Tibial nerve (tissue), 4 donors: ENCODE data around the gene SSH2. TPM values are rescaled to one million over a fixed set of nuclear protein-coding genes. Genes with fewer than 3 reads are reported as not detected.
"Not testable (repeated sequence)": the region's sequence is repeated elsewhere in the genome, so short reads cannot be mapped to it uniquely, and the experiment has no call there.

Experiments
- DNase-seq, 2 donors: peaks; one replicate each; pipeline ENCODE4 v3.0.0-alpha.2; 2019; ENCODE audit warnings: low spot score in 2 of 2
- H3K27ac ChIP-seq, 4 donors: fragments of 200-600 bp; sonication (generic) in 3 of 4; one replicate each; pipeline ENCODE4 v1.5.1; 2017 to 2019; ENCODE audit warnings: mild to moderate bottlenecking in 1 of 4
- H3K27me3 ChIP-seq, 2 donors: fragments of 200-600 bp; sonication (generic) in 1 of 2; one replicate each; pipeline versions ENCODE4 v1.5.1 to v1.6.0; 2017 to 2019
- H3K36me3 ChIP-seq, 3 donors: fragments of 200-600 bp; sonication (generic); one replicate each; pipeline ENCODE4 v1.5.1; 2018 to 2019
- H3K4me1 ChIP-seq, 4 donors: fragments of 200-600 bp; sonication (generic) in 3 of 4; one replicate each; pipeline ENCODE4 v1.5.1; 2017 to 2019
- H3K4me3 ChIP-seq, 4 donors: fragments of 200-600 bp; sonication (generic) in 3 of 4; one replicate each; pipeline ENCODE4 v1.5.1; 2017 to 2019; ENCODE audit warnings: mild to moderate bottlenecking in 1 of 4, moderate library complexity in 1 of 4
- H3K9me3 ChIP-seq, 4 donors: fragments of 200-600 bp; sonication (generic) in 3 of 4; one replicate each; pipeline ENCODE4 v1.5.1; 2017 to 2019
- CTCF ChIP-seq, 5 experiments: fragments of 200-600 bp in 3 of 5; fragments of 450-650 bp in 2 of 5; sonication (generic) in 3 of 5; IDR thresholded peaks; one replicate each; pipeline ENCODE4 v1.5.1; 2016 to 2019; ENCODE audit warnings: antibody characterized with exemption in 5 of 5, mild to moderate bottlenecking in 3 of 5, moderate library complexity in 2 of 5
- EP300 ChIP-seq, 2 donors: sonication (generic); formaldehyde crosslinking; IDR thresholded peaks; one replicate each; pipeline ENCODE4 v1.6.1; 2017; ENCODE audit warnings: antibody characterized with exemption in 2 of 2, mild to moderate bottlenecking in 1 of 2
- POLR2A ChIP-seq, 2 donors: fragments of 450-650 bp; IDR thresholded peaks; one replicate each; pipeline ENCODE4 v1.6.1; 2017; ENCODE audit warnings: antibody characterized with exemption in 2 of 2, mild to moderate bottlenecking in 2 of 2, moderate library complexity in 2 of 2
- WGBS, 2 donors: methylation state at CpG; one replicate each; pipeline ENCODE4 v1.1.5; 2018; 5-methylcytosine and 5-hydroxymethylcytosine counted together
- total RNA-seq, 4 donors: library from RNA; depleted of rRNA; stranded (reverse); fragments of >200 nt; gene quantifications; one replicate each; pipeline ENCODE4 v1.1.0, GENCODE V29; 2016

The SSH2 gene
- total RNA-seq, 4 donors from 2014 or later, result 51.3 to 67.1 (median 55.7) TPM

DNA sequence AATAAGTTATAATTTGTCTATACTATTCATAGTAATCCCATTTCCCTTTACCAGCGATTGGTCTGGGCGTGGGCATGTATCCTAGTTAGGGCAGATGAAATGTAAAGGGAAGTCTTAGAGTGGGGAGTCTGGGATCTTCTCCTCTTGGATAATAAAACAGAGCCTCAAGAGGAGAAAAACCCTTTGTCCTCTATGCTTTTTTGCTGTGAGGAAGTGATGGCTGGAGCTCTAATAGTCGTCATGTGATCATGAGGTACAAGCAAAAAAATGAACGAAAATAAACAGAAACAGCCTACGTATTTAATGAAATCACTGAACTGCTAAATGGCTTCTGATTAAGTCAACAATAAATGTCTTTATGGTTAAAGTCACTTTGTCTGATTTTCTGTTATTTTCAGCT, 38.2 kb upstream of the SSH2 start:
- Histone ChIP-seq H3K9me3 (peaks cover 0 to 3% (median 0%) of the 10 kb centered on the region in 4 donors), H3K4me3 (no peak overlapping the region), H3K36me3 (no peaks in the 10 kb centered on the region), H3K27ac (no peak overlapping the region), H3K4me1 (no peaks in the 10 kb centered on the region), H3K27me3 (no peaks in the 10 kb centered on the region)
- no peak for TF ChIP-seq POLR2A (IDR thresholded peaks at IDR 0.05)
- no peak for TF ChIP-seq EP300 (IDR thresholded peaks at IDR 0.05)
- no peak for TF ChIP-seq CTCF (IDR thresholded peaks at IDR 0.05)
- 76 to 79% methylated on average over 5 of the region's 5 CpGs for WGBS, 2 donors
- DNase-seq, result no peak

DNA sequence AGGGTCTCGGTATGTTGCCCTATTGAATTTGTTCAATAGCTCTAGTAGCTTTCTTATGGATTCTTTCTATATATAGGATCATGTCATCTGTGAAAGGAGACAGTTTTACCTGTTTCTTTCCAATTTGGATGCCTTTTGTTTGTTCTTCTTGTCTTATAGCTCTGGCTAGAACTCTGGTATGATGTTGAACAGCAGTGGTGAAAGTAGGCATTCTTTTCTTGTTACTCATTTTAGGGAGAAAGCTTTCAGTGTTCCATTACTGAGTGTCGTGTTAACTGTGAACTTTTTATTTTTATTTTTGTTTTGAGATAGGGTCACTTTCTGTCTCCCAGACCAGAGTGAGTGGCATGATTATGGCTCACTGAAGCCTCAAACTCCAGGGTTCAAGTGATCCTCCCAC, 32.6 kb upstream of the SSH2 start:
- Histone ChIP-seq H3K27me3 (no peaks in the 10 kb centered on the region), H3K27ac (no peak overlapping the region), H3K9me3 (peaks cover 0 to 5% (median 0%) of the 10 kb centered on the region in 4 donors), H3K4me3 (no peak overlapping the region), H3K4me1 (no peaks in the 10 kb centered on the region), H3K36me3 (no peaks in the 10 kb centered on the region)
- no peak for TF ChIP-seq POLR2A (IDR thresholded peaks at IDR 0.05)
- TF ChIP-seq CTCF (IDR thresholded peaks at IDR 0.05), result no peak
- TF ChIP-seq EP300 (IDR thresholded peaks at IDR 0.05), result no peak
- 76 to 85% methylated on average over 2 of the region's 2 CpGs for WGBS, 2 donors
- DNase-seq, result no peak

DNA sequence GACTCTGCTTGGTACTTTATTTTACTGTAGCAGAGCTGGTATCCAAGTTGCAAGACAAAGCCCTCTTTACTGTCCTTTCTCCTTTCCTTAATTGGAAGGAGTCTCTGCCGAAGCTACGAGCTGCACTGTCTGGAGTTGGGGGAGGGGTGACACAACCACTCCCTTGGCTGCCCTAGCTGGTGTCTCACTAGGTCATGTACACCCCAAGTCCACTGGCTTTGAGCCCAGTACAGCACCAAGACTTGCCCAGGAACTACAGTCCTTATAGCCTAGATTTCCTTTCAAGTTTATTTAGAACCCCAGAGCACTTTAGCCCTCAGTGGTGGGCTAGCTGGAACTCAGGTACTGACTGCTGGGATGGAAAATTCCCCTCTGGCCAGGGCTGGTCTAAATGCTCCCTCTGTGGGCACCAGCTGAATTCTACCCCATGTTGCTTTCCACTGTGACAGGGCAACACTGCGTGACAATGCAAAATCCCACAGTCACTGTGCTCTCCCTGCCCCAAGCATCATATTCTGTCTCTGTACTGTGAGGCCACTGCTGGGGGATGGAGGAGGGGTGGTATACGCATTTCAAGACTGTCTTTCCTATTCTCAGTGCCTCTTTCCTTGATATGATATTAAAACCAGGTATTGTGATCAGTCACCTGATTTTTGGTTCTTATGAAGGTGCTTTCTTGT, 29.8 kb upstream of the SSH2 start:
- Histone ChIP-seq H3K4me1 (no peaks in the 10 kb centered on the region), H3K36me3 (no peaks in the 10 kb centered on the region), H3K27ac (no peak overlapping the region), H3K27me3 (no peaks in the 10 kb centered on the region), H3K9me3 (peaks cover 0 to 5% (median 0%) of the 10 kb centered on the region in 4 donors), H3K4me3 (no peak overlapping the region)
- TF ChIP-seq EP300 (IDR thresholded peaks at IDR 0.05), result no peak
- no peak for TF ChIP-seq POLR2A (IDR thresholded peaks at IDR 0.05)
- TF ChIP-seq CTCF (IDR thresholded peaks at IDR 0.05), result no peak
- no peak for DNase-seq
- WGBS, 2 donors, result 51 to 64% methylated on average over 4 of the region's 4 CpGs

DNA sequence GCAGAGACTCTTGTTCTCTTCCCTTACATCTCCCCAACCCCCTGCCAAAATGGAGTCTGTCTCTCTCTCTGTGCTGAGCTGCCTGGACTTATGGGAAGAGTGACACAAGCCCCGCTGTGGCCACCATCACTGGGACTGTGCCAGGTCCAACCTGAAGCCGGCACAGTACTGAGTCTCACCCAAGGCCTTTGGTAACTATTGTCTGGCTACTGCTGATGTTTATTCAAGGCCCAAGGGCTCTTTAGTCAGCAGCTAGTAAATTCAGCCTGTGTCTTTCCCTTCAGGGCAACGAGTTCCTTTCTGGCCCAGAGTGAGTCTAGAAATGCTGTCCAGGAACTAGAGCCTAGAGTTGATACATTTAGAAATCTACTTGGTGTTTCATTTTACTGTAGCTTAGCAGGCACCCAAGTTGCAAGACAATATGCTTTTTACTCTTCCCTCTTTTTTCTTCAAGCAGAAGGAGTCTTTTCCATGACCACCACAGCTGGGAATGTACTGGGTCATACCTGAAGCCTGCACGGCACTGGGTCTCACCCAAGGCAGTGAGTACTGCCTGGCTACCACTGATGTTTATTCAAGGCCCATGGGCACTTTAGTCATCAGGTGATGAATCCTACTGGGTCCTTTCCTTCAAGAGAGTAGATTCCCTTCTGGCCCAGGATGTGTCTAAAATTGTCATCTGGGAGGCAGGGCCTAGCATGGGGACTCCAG, 29.1 kb upstream of the SSH2 start:
- no peak for TF ChIP-seq POLR2A (IDR thresholded peaks at IDR 0.05)
- no peak for TF ChIP-seq CTCF (IDR thresholded peaks at IDR 0.05)
- no peak for TF ChIP-seq EP300 (IDR thresholded peaks at IDR 0.05)

GRCh38 chr17:29957488-29957887, 27.5 kb upstream of the SSH2 start:
- H3K9me3 ChIP-seq, DNase-seq, H3K4me3 ChIP-seq, H3K27me3 ChIP-seq, H3K4me1 ChIP-seq, H3K36me3 ChIP-seq, H3K27ac ChIP-seq: not testable (repeated sequence)
- WGBS, 2 donors, result 90 to 94% methylated on average over 1 of the region's 1 CpG

More for the DNA sequence above, 29.1 kb upstream of the SSH2 start:
- Histone ChIP-seq H3K36me3 (no peaks in the 10 kb centered on the region), H3K9me3 (peaks cover 0 to 10% (median 0%) of the 10 kb centered on the region in 4 donors), H3K27ac (no peak overlapping the region), H3K4me1 (no peaks in the 10 kb centered on the region), H3K27me3 (no peaks in the 10 kb centered on the region), H3K4me3 (no peak overlapping the region)
- no peak for DNase-seq
- WGBS, 2 donors, result 77 to 86% methylated on average over 4 of the region's 4 CpGs
